ENCODE data around the gene DOCK6.

DOCK6 gene

DNA sequence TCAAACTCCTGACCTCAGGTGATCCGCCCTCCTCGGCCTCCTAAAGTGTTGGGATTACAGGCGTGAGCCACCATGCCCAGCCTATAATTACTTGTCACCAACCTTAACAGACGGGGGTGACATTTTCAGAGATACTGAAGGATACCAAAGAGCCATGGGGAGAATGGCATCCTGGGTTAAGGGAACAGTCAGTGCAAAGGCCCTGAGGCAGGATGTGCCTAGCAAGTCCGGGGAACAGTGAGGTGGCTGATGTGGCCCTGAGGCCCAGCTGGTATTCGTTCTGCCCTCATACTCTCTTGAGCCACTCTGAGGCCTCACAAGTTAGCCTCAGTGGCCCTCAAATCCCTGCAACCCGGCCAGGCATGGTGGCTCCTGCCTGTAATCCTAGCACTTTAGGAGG is 37.9 kb downstream of the DOCK6 start:
- DNase-seq (ENCODE audit: low read depth), result no peak
- no peak overlapping the region for H3K4me3 ChIP-seq (ENCODE audit: control insufficient read depth, low read depth, low read length)
- TF ChIP-seq, protein P1, sequence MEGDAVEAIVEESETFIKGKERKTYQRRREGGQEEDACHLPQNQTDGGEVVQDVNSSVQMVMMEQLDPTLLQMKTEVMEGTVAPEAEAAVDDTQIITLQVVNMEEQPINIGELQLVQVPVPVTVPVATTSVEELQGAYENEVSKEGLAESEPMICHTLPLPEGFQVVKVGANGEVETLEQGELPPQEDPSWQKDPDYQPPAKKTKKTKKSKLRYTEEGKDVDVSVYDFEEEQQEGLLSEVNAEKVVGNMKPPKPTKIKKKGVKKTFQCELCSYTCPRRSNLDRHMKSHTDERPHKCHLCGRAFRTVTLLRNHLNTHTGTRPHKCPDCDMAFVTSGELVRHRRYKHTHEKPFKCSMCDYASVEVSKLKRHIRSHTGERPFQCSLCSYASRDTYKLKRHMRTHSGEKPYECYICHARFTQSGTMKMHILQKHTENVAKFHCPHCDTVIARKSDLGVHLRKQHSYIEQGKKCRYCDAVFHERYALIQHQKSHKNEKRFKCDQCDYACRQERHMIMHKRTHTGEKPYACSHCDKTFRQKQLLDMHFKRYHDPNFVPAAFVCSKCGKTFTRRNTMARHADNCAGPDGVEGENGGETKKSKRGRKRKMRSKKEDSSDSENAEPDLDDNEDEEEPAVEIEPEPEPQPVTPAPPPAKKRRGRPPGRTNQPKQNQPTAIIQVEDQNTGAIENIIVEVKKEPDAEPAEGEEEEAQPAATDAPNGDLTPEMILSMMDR (IDR thresholded peaks at IDR 0.05; ENCODE audit: control insufficient read depth, insufficient read depth, low read depth, low read length, missing control alignments), result no peak

DNA sequence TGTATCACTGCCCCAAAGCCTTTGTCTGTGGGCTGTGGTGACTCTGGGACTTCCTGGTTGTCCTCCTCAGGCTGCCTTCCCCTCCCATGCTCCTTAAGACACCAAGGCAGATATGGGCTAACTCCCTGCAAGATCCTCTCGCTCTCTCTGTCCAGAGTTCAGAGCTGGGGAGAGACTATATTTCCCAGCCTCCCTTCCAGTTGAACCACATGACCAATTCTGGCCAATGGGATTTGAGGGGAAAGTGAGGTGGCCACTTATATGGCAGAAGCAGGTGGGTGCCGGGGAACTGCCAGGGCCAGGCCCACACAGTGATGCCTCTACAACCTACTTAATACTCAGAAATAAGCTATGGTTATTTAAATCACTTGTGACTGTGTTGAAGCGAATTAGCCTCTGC is 39.1 kb downstream of the DOCK6 start:
- TF ChIP-seq, protein P1 (IDR thresholded peaks at IDR 0.05; ENCODE audit: control insufficient read depth, insufficient read depth, low read depth, low read length, missing control alignments), result no peak
- DNase-seq (ENCODE audit: low read depth), result no peak
- no peak overlapping the region for H3K4me3 ChIP-seq (ENCODE audit: control insufficient read depth, low read depth, low read length)

DNA sequence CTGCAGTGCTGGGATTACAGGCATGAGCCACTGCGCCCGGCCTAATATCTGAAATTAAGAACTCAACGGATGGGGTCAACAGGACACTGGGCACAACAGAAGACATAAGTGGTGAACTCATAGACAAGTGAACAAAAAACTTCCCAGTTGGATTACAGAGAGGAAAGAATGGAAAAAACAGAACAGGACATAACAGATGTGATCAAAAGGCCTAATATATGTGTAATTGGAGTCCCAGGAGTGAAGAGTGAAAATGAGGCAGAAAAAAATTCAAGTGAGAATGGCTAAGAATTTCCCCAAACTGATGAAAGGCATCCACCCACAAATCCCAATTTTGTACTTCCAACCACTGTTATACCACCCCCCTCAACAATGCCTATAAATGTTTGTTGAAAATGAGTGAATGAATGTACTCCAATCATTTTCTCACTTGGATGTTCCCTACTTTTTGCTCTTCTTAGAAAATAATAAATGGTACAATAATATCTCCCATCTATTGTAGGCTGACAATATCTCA is 41.2 kb downstream of the DOCK6 start:
- no peak overlapping the region for H3K4me3 ChIP-seq (ENCODE audit: control insufficient read depth, low read depth, low read length)
- no peak for DNase-seq (ENCODE audit: low read depth)
- TF ChIP-seq, protein P1 (IDR thresholded peaks at IDR 0.05; ENCODE audit: control insufficient read depth, insufficient read depth, low read depth, low read length, missing control alignments), result no peak

DNA sequence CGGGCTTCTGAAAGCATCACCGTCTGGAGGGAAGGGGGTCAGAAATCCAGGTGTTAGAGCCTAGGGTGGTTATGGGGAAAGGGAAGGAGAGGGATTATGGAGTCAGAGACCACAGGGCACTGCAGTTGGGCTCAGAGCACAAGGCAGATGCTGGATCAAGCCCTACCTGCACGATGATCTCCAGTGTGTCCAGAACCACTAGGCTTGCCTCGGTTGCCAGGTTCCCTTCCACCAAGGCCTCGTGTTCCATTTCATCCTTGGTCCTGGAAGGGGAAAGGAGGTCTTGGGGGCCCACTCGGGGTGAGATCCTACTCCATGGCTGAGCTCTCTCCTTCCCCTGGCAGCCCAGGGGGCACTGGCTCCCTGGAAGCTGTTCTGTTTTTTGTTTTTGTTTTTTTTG is 47.9 kb downstream of the DOCK6 start:
- no peak for DNase-seq (ENCODE audit: low read depth)
- no peak overlapping the region for H3K4me3 ChIP-seq (ENCODE audit: control insufficient read depth, low read depth, low read length)
- TF ChIP-seq, protein P1 (IDR thresholded peaks at IDR 0.05; ENCODE audit: control insufficient read depth, insufficient read depth, low read depth, low read length, missing control alignments), result no peak

DNA sequence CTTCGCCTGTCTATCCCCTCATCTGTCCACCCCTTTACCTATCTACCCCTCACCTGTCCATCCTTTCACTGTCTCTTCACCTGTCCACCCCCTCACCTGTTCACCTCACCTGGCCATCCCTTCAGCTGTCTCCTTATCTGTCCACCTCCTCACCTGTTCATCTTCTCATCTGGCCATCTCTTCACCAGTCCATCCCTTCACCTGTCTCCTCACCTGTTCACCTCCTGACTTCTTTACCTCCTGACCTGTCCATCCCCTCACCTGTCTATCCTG is 51.7 kb downstream of the DOCK6 start:
- TF ChIP-seq, protein P1 (IDR thresholded peaks at IDR 0.05; ENCODE audit: control insufficient read depth, insufficient read depth, low read depth, low read length, missing control alignments), result no peak
- DNase-seq (ENCODE audit: low read depth), result no peak
- H3K4me3 ChIP-seq (ENCODE audit: control insufficient read depth, low read depth, low read length), result no peak overlapping the region

DNA sequence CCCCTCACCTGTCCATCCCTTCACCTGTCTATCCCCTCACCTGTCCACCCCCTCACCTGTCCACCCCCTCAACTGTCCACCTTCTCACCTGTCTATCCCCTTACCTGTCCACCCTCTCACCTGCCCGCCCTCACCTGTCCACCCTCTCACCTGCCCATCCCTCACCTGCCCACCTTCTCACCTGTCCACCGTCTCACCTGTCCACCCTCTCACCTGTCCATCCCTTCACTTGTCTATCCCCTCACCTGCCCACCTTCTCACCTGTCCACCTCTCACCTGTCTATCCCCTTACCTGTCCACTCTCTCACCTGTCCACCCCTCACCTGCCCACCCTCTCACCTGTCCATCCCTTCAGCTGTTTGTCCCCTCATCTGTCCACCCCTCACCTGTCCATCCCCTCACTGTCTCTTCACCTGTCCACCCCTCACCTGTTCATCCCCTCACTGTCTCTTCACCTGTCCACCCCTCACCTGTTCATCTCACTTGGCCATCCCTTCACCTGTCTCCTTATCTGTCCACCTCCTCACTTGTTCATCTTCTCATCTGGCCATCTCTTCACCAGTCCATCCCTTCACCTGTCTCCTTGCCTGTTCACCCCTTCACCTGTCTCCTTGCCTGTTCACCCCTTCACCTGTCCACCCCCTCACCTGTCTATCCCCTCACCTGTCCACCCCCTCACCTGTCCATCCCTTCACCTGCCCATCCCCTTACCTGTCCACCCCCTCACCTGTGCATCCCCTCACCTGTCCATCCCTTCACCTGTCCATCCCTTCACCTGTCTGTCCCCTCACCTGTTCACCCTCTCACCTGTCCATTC is 52.3 kb downstream of the DOCK6 start:
- DNase-seq (ENCODE audit: low read depth), result no peak
- no peak overlapping the region for H3K4me3 ChIP-seq (ENCODE audit: control insufficient read depth, low read depth, low read length)
- TF ChIP-seq, protein P1 (IDR thresholded peaks at IDR 0.05; ENCODE audit: control insufficient read depth, insufficient read depth, low read depth, low read length, missing control alignments), result no peak
